Neural progenitor cell (in vitro differentiated cells): Measurements from ENCODE around the gene RPS16. TPM values are rescaled to one million over a fixed set of nuclear protein-coding genes. Genes with fewer than 3 reads are reported as not detected.
"Not testable (repeated sequence)": the region's sequence is repeated elsewhere in the genome, so short reads cannot be mapped to it uniquely, and the experiment has no call there.

Source experiments
- DNase-seq: peaks from one replicate; pipeline ENCODE4 v3.0.0-alpha.2; 2016; ENCODE audit warnings: low spot score
- H2AFZ ChIP-seq: fragments of 200-600 bp; sonication (generic); replicated peaks from 2 replicates; pipeline ENCODE4 v1.6.1; 2016; ENCODE audit warnings: antibody characterized with exemption
- H3F3A ChIP-seq: fragments of 200-600 bp; sonication (generic); 2 replicates; pipeline ENCODE4 v1.6.1; 2016; ENCODE audit warnings: antibody characterized with exemption, low read depth
- H3K27ac ChIP-seq: fragments of 200-600 bp; sonication (generic); 2 replicates; pipeline ENCODE4 v1.5.1; 2016; ENCODE audit warnings: mild to moderate bottlenecking
- H3K27me3 ChIP-seq: fragments of 200-600 bp; sonication (generic); 2 replicates; pipeline ENCODE4 v1.6.1; 2016; ENCODE audit warnings: mild to moderate bottlenecking, moderate library complexity
- H3K36me3 ChIP-seq: fragments of 200-600 bp; sonication (generic); 2 replicates; pipeline ENCODE4 v1.5.1; 2016
- H3K4me1 ChIP-seq: fragments of 200-600 bp; sonication (generic); 2 replicates; pipeline ENCODE4 v1.6.1; 2016; ENCODE audit warnings: mixed run types
- H3K4me2 ChIP-seq: fragments of 200-600 bp; sonication (generic); 2 replicates; pipeline ENCODE4 v1.6.1; 2016
- H3K4me3 ChIP-seq: fragments of 200-600 bp; sonication (generic); 2 replicates; pipeline ENCODE4 v1.5.1; 2016
- H3K79me2 ChIP-seq: fragments of 200-600 bp; sonication (generic); 2 replicates; pipeline ENCODE4 v1.6.1; 2016; ENCODE audit warnings: low read depth
- H3K9ac ChIP-seq: fragments of 200-600 bp; sonication (generic); 2 replicates; pipeline ENCODE4 v1.6.1; 2016
- H3K9me3 ChIP-seq: fragments of 200-600 bp; sonication (generic); 2 replicates; pipeline ENCODE4 v1.5.1; 2016; ENCODE audit warnings: low read depth
- H4K20me1 ChIP-seq: fragments of 200-600 bp; sonication (generic); 2 replicates; pipeline ENCODE4 v1.6.1; 2016; ENCODE audit warnings: low read depth
- H3K27ac Mint-ChIP-seq: 3 replicates; pipeline ENCODE4 v1.8.0; 2021; ENCODE audit warnings: mixed read lengths
- H3K27me3 Mint-ChIP-seq: 2 replicates; pipeline ENCODE4 v1.8.0; 2022; ENCODE audit warnings: low read depth, mild to moderate bottlenecking, inconsistent platforms, moderate library complexity, mixed read lengths; ENCODE audit not compliant: insufficient read depth
- H3K36me3 Mint-ChIP-seq: 3 replicates; pipeline ENCODE4 v1.8.0; 2021; ENCODE audit warnings: mixed read lengths
- H3K4me1 Mint-ChIP-seq: 3 replicates; pipeline ENCODE4 v1.8.0; 2021; ENCODE audit warnings: mixed read lengths
- H3K4me3 Mint-ChIP-seq: 3 replicates; pipeline ENCODE4 v1.8.0; 2021; ENCODE audit warnings: mild to moderate bottlenecking, moderate library complexity, mixed read lengths
- H3K9me3 Mint-ChIP-seq: 3 replicates; pipeline ENCODE4 v1.8.0; 2020; ENCODE audit warnings: mixed read lengths
- EZH2 ChIP-seq: fragments of 200-600 bp; sonication (generic); IDR thresholded peaks from 2 replicates; pipeline ENCODE4 v1.6.1; 2017; ENCODE audit warnings: antibody characterized with exemption, mild to moderate bottlenecking, moderate library complexity
- EZH2phosphoT487 ChIP-seq: fragments of 200-600 bp; sonication (generic); IDR thresholded peaks from 2 replicates; pipeline ENCODE4 v1.6.1; 2017; ENCODE audit warnings: antibody characterized with exemption
- total RNA-seq: library from RNA; depleted of rRNA; stranded (reverse); fragments of >200 nt; gene quantifications from 2 replicates; pipeline ENCODE4 v1.2.3, GENCODE V29; 2015; ENCODE audit warnings: low replicate concordance
- TF ChIP-seq, protein P1 (sequence below): fragments of 200-600 bp; sonication (generic); IDR thresholded peaks from 2 replicates; pipeline ENCODE4 v1.5.1; 2017; ENCODE audit warnings: antibody characterized with exemption, mild to moderate bottlenecking

Gene RPS16
- total RNA-seq, 1 donor from 2014 or later: 94.8 TPM

DNA sequence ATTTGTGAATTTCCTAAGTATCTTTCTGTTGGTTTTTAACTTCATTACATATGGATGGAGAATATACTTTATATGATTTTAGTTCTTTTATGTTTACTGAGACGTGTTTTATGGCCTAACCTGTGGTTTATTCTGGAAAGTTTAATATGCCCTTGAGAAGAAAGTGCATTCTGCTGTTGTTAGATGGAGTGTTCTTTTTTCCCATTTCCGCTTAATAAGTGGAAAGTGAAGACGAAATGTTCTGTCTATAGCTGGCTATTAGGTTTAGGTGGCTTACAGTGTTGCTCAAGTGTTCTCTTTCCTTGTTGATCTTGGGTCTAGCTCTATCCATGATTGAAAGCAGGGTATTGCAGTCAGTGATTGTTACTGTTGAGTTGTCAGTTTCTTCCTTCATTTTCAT is 27.7 kb upstream of the RPS16 start:
- Histone ChIP-seq H3K4me1 (no peaks in the 10 kb centered on the region), H3K4me3 (no peak overlapping the region), H3F3A (no peaks in the 10 kb centered on the region), H3K79me2 (no peaks in the 10 kb centered on the region), H3K9ac (no peak overlapping the region), H3K27ac (no peak overlapping the region), H3K36me3 (no peaks in the 10 kb centered on the region), H3K4me2 (no peak overlapping the region), H4K20me1 (peaks cover 7% of the 10 kb centered on the region), H3K9me3 (no peaks in the 10 kb centered on the region), H2AFZ (no peak overlapping the region), H3K27me3 (no peaks in the 10 kb centered on the region)
- H3K4me3 Mint-ChIP-seq: no peak overlapping the region
- TF ChIP-seq EZH2 (no peak), EZH2phosphoT487 (no peak)
- TF ChIP-seq, protein P1, sequence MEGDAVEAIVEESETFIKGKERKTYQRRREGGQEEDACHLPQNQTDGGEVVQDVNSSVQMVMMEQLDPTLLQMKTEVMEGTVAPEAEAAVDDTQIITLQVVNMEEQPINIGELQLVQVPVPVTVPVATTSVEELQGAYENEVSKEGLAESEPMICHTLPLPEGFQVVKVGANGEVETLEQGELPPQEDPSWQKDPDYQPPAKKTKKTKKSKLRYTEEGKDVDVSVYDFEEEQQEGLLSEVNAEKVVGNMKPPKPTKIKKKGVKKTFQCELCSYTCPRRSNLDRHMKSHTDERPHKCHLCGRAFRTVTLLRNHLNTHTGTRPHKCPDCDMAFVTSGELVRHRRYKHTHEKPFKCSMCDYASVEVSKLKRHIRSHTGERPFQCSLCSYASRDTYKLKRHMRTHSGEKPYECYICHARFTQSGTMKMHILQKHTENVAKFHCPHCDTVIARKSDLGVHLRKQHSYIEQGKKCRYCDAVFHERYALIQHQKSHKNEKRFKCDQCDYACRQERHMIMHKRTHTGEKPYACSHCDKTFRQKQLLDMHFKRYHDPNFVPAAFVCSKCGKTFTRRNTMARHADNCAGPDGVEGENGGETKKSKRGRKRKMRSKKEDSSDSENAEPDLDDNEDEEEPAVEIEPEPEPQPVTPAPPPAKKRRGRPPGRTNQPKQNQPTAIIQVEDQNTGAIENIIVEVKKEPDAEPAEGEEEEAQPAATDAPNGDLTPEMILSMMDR: no peak
- no peaks in the 10 kb centered on the region for H3K4me1 Mint-ChIP-seq
- no peaks in the 10 kb centered on the region for H3K9me3 Mint-ChIP-seq
- peaks cover 42% of the 10 kb centered on the region for H3K36me3 Mint-ChIP-seq
- no peak for DNase-seq
- no peak overlapping the region for H3K27ac Mint-ChIP-seq
- H3K27me3 Mint-ChIP-seq: no peaks in the 10 kb centered on the region

DNA sequence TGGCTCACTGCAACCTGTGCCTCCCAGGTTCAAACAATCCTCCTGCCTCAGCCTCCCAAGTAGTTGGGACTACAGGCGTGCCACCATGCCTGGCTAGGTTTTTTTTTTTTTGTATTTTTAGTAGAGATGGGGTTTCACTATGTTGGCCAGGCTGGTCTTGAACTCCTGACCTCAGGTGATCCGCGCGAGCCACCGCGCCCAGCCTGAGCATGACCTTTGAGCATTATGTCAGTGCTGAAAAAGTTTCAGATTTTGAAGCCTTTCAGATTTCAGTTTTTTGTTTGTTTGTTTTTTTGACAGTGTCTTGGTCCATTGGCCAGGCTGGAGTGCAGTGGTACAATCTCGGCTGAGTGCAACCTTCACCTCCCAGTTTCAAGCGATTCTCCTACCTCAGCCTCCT is 15.5 kb upstream of the RPS16 start:
- not testable (repeated sequence) for H2AFZ ChIP-seq, H3K27me3 ChIP-seq, H3K9ac ChIP-seq, H3K4me3 Mint-ChIP-seq, H3K4me2 ChIP-seq, H3K9me3 Mint-ChIP-seq, DNase-seq, H3F3A ChIP-seq, H3K27me3 Mint-ChIP-seq, H3K4me1 ChIP-seq, H3K27ac ChIP-seq, H3K4me3 ChIP-seq, H3K36me3 ChIP-seq, H3K9me3 ChIP-seq, H3K4me1 Mint-ChIP-seq, H3K27ac Mint-ChIP-seq
- Histone ChIP-seq H3K79me2 (peaks cover 85% of the 10 kb centered on the region), H4K20me1 (peaks cover 31% of the 10 kb centered on the region)
- peaks cover 27% of the 10 kb centered on the region for H3K36me3 Mint-ChIP-seq

DNA sequence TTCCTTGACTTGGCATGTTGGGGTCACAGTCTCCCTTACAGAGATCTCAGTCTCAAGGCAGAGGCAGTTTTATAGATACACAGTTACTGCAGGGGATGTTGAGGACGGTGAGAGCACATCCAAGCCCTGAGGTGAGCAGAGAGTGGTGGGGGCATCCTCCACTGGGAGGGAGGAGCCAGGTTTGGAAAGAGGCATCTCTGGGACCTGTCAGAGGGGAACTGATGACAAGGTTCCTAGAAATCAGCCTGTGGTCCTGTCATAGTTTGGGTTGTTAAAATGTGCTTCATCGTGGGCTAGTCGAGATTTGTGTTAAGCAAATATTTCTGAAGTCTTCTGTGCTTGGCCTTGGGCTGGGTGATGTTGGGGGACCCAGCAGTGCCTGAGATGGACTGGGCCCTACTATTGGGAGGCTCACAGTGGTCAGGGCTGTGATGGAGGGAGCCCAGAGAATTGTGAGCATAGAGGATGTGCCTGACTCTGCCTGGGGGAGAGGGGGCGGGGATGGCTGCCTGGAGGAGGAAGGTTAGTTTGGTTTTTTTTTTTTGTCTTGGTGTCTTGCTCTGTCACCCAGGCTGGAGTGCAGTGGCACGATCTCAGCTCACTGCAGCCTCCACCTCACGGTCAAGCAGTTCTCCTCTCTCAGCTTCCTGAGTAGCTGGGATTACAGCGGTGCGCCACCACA is 13.5 kb upstream of the RPS16 start:
- TF ChIP-seq, protein P1: no peak
- H3K36me3 ChIP-seq: no peaks in the 10 kb centered on the region
- H3K4me1 ChIP-seq: peaks cover 5% of the 10 kb centered on the region
- H3K4me3 Mint-ChIP-seq: no peak overlapping the region
- H3K79me2 ChIP-seq: peaks cover 96% of the 10 kb centered on the region
- peaks cover 31% of the 10 kb centered on the region for H4K20me1 ChIP-seq
- no peak overlapping the region for H3K4me3 ChIP-seq
- no peak for DNase-seq
- no peaks in the 10 kb centered on the region for H3K9me3 Mint-ChIP-seq
- peaks cover 4% of the 10 kb centered on the region for H3F3A ChIP-seq
- peaks cover 3% of the 10 kb centered on the region for H3K27me3 Mint-ChIP-seq
- peaks cover 22% of the 10 kb centered on the region for H3K4me1 Mint-ChIP-seq
- H3K27ac Mint-ChIP-seq: peak overlapping the region; percentile 62
- peaks cover 27% of the 10 kb centered on the region for H3K36me3 Mint-ChIP-seq
- no peak overlapping the region for H3K4me2 ChIP-seq
- no peak overlapping the region for H3K27ac ChIP-seq
- no peak overlapping the region for H2AFZ ChIP-seq
- no peaks in the 10 kb centered on the region for H3K9me3 ChIP-seq
- H3K9ac ChIP-seq: no peak overlapping the region
- no peaks in the 10 kb centered on the region for H3K27me3 ChIP-seq

DNA sequence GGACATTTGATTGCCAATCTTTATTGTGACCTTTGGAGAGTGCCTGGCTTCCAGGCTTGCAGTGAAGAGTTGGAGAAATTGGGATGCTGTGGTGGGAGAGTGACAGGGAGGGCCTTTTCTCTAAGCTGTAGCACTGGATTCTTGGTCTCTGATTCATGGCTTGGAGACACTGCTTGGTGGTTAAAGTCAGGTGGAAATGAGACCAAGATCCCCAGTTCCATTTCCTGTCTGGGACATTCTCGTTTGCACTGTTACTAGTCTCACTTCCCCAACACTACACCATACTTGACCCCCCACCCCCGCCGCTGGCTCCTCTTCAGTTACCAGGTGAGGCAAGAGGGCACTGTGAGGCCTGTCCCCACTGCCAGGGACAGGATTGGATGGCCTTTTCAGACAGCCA is 12.5 kb upstream of the RPS16 start:
- Histone ChIP-seq H3F3A (peaks cover 8% of the 10 kb centered on the region), H3K4me3 (no peak overlapping the region), H3K9me3 (no peaks in the 10 kb centered on the region), H3K79me2 (peaks cover 90% of the 10 kb centered on the region), H2AFZ (no peak overlapping the region), H3K9ac (no peak overlapping the region), H4K20me1 (peaks cover 31% of the 10 kb centered on the region), H3K27ac (no peak overlapping the region), H3K4me1 (peaks cover 5% of the 10 kb centered on the region), H3K27me3 (no peaks in the 10 kb centered on the region), H3K4me2 (no peak overlapping the region), H3K36me3 (no peaks in the 10 kb centered on the region)
- H3K4me3 Mint-ChIP-seq: peak overlapping the region; percentile 55
- no peak overlapping the region for H3K27ac Mint-ChIP-seq
- TF ChIP-seq EZH2phosphoT487 (no peak), EZH2 (no peak)
- TF ChIP-seq, protein P1: no peak
- H3K9me3 Mint-ChIP-seq: no peaks in the 10 kb centered on the region
- peaks cover 22% of the 10 kb centered on the region for H3K4me1 Mint-ChIP-seq
- H3K36me3 Mint-ChIP-seq: peaks cover 25% of the 10 kb centered on the region
- H3K27me3 Mint-ChIP-seq: peaks cover 3% of the 10 kb centered on the region
- no peak for DNase-seq
